Myocyte (in vitro differentiated cells): ENCODE results near the gene PPP2CA. TPM values are rescaled to one million over a fixed set of nuclear protein-coding genes. Genes with fewer than 3 reads are reported as not detected.
A peak's percentile ranks its signal among the peaks of the same experiment; 100 is the strongest.
"Not testable (repeated sequence)": the region's sequence is repeated elsewhere in the genome, so short reads cannot be mapped to it uniquely, and the experiment has no call there.

Source experiments
- DNase-seq: peaks from one replicate; pipeline ENCODE4 v3.0.0-alpha.2; 2012; ENCODE audit warnings: low read depth
- total RNA-seq: library from RNA; depleted of rRNA; stranded (reverse); fragments of >200 nt; gene quantifications from 2 replicates; pipeline ENCODE4 v1.2.3, GENCODE V29; 2014

Gene PPP2CA
- total RNA-seq, 1 donor from 2014 or later = 234 TPM

GRCh38 chr5:134203630-134204029 is 22.2 kb downstream of the PPP2CA start:
- no peak for DNase-seq

GRCh38 chr5:134195666-134196065 is 30.2 kb downstream of the PPP2CA start:
- peak; percentile 71 for DNase-seq

GRCh38 chr5:134189031-134189430 is 36.8 kb downstream of the PPP2CA start:
- DNase-seq = no peak

- peak; percentile 56 for DNase-seq
Observed at GRCh38 chr5:134188092-134188491, 37.8 kb downstream of the PPP2CA start.

- DNase-seq = peak; percentile 78
Observed at GRCh38 chr5:134184155-134185135, 41.4 kb downstream of the PPP2CA start.

GRCh38 chr5:134183481-134183880 is 42.4 kb downstream of the PPP2CA start:
- no peak for DNase-seq

GRCh38 chr5:134178096-134178419 is 47.8 kb downstream of the PPP2CA start:
- no peak for DNase-seq

- DNase-seq = peak; percentile 55
Observed at GRCh38 chr5:134177369-134178095, 48.3 kb downstream of the PPP2CA start.

- peak; percentile 83 for DNase-seq
Observed at GRCh38 chr5:134176511-134177368, 49.1 kb downstream of the PPP2CA start, which contains the start of gene SKP1. SKP1 (minus strand) TSS chr5:134176950; CDS start chr5:134174022, 2,928 bp downstream.

GRCh38 chr5:134175921-134176510 is 49.9 kb downstream of the PPP2CA start:
- DNase-seq = peak; percentile 41

- peak; percentile 53 for DNase-seq
Observed at GRCh38 chr5:134174841-134175839, 50.7 kb downstream of the PPP2CA start.

- DNase-seq = no peak
Observed at GRCh38 chr5:134171972-134172371, 53.9 kb downstream of the PPP2CA start.

GRCh38 chr5:134162592-134162991 is 63.3 kb downstream of the PPP2CA start:
- no peak for DNase-seq

GRCh38 chr5:134161513-134162395 is 64.1 kb downstream of the PPP2CA start:
- DNase-seq = no peak

- DNase-seq = no peak
Observed at GRCh38 chr5:134153657-134154056, 72.2 kb downstream of the PPP2CA start.

GRCh38 chr5:134153241-134153640 is 72.6 kb downstream of the PPP2CA start:
- no peak for DNase-seq

GRCh38 chr5:134152173-134152832 is 73.6 kb downstream of the PPP2CA start:
- not testable (repeated sequence) for DNase-seq

GRCh38 chr5:134151723-134152122 is 74.2 kb downstream of the PPP2CA start:
- no peak for DNase-seq
